Neural progenitor cell (in vitro differentiated cells): ENCODE data around the gene TSPAN18.

Source experiments
- EZH2 ChIP-seq: fragments of 200-600 bp; sonication (generic); IDR thresholded peaks from 2 replicates; pipeline ENCODE4 v1.6.1; 2017; ENCODE audit warnings: antibody characterized with exemption, mild to moderate bottlenecking, moderate library complexity
- EZH2phosphoT487 ChIP-seq: fragments of 200-600 bp; sonication (generic); IDR thresholded peaks from 2 replicates; pipeline ENCODE4 v1.6.1; 2017; ENCODE audit warnings: antibody characterized with exemption
- TF ChIP-seq, protein P1 (sequence below): fragments of 200-600 bp; sonication (generic); IDR thresholded peaks from 2 replicates; pipeline ENCODE4 v1.5.1; 2017; ENCODE audit warnings: antibody characterized with exemption, mild to moderate bottlenecking

GRCh38 chr11:44791316-44791925 lies 64.7 kb downstream of the TSPAN18 start:
- TF ChIP-seq, protein P1, sequence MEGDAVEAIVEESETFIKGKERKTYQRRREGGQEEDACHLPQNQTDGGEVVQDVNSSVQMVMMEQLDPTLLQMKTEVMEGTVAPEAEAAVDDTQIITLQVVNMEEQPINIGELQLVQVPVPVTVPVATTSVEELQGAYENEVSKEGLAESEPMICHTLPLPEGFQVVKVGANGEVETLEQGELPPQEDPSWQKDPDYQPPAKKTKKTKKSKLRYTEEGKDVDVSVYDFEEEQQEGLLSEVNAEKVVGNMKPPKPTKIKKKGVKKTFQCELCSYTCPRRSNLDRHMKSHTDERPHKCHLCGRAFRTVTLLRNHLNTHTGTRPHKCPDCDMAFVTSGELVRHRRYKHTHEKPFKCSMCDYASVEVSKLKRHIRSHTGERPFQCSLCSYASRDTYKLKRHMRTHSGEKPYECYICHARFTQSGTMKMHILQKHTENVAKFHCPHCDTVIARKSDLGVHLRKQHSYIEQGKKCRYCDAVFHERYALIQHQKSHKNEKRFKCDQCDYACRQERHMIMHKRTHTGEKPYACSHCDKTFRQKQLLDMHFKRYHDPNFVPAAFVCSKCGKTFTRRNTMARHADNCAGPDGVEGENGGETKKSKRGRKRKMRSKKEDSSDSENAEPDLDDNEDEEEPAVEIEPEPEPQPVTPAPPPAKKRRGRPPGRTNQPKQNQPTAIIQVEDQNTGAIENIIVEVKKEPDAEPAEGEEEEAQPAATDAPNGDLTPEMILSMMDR = no peak
- no peak for TF ChIP-seq EZH2
- no peak for TF ChIP-seq EZH2phosphoT487
